ENCODE results near the gene SLC16A1.

GRCh38 chr1:113002297-113002696 lies 46.3 kb upstream of the SLC16A1 start:
- no peak for TF ChIP-seq CTCF (IDR thresholded peaks at IDR 0.05 in 2 of 3, conservative IDR thresholded peaks at IDR 0.05 in 1 of 3; ENCODE audit: control insufficient read depth in 2 of 3, extremely low read depth in 1 of 3, insufficient read depth in 1 of 3, low read depth in 3 of 3, low read length in 3 of 3)
- TF ChIP-seq POLR2AphosphoS5 (IDR thresholded peaks at IDR 0.05; ENCODE audit: low read length): no peak
- no peak for TF ChIP-seq NFIC (IDR thresholded peaks at IDR 0.05; ENCODE audit: low read depth, low read length)
- TF ChIP-seq LARP7 (IDR thresholded peaks at IDR 0.05): no peak
- TF ChIP-seq RAD21 (IDR thresholded peaks at IDR 0.05; ENCODE audit: insufficient read depth, low read depth, low read length): no peak
- TF ChIP-seq POLR2A (IDR thresholded peaks at IDR 0.05; ENCODE audit: low read depth, low read length): no peak
- no peak for TF ChIP-seq NBN (IDR thresholded peaks at IDR 0.05)
- no peak for TF ChIP-seq YY1 (IDR thresholded peaks at IDR 0.05; ENCODE audit: low read depth, low read length)
- TF ChIP-seq DPF2 (IDR thresholded peaks at IDR 0.05): no peak
- TF ChIP-seq, protein P1, sequence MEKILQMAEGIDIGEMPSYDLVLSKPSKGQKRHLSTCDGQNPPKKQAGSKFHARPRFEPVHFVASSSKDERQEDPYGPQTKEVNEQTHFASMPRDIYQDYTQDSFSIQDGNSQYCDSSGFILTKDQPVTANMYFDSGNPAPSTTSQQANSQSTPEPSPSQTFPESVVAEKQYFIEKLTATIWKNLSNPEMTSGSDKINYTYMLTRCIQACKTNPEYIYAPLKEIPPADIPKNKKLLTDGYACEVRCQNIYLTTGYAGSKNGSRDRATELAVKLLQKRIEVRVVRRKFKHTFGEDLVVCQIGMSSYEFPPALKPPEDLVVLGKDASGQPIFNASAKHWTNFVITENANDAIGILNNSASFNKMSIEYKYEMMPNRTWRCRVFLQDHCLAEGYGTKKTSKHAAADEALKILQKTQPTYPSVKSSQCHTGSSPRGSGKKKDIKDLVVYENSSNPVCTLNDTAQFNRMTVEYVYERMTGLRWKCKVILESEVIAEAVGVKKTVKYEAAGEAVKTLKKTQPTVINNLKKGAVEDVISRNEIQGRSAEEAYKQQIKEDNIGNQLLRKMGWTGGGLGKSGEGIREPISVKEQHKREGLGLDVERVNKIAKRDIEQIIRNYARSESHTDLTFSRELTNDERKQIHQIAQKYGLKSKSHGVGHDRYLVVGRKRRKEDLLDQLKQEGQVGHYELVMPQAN (conservative IDR thresholded peaks at IDR 0.05): no peak
- TF ChIP-seq ZNF274 (IDR thresholded peaks at IDR 0.05; ENCODE audit: insufficient read depth, insufficient read length): no peak
